PC-3 (cell line): ENCODE results near the gene FAHD1.

Experiments used
- CTCF ChIP-seq: fragments of 300-600 bp; sonication (generic); conservative IDR thresholded peaks from 2 replicates; pipeline ENCODE4 v1.5.1; 2017; ENCODE audit warnings: antibody characterized with exemption, low read depth, mild to moderate bottlenecking, low read length
- EZH2 ChIP-seq: fragments of 300-600 bp; sonication (generic); IDR thresholded peaks from one replicate; pipeline ENCODE4 v1.6.1; 2017; ENCODE audit warnings: antibody characterized with exemption, mild to moderate bottlenecking, low read length; ENCODE audit not compliant: unreplicated experiment
- EZH2phosphoT487 ChIP-seq: fragments of 300-600 bp; sonication (generic); IDR thresholded peaks from 2 replicates; pipeline ENCODE4 v1.6.1; 2018; ENCODE audit warnings: mild to moderate bottlenecking, antibody characterized with exemption, low read length, borderline replicate concordance

GRCh38 chr16:1792836-1793577, 34.0 kb upstream of the FAHD1 start:
- TF ChIP-seq CTCF = no peak
- TF ChIP-seq EZH2 = no peak
- no peak for TF ChIP-seq EZH2phosphoT487
